WTC11 (cell line): ENCODE measurements around the gene ZBED5. TPM values are rescaled to one million over a fixed set of nuclear protein-coding genes. Genes with fewer than 3 reads are reported as not detected.
"Not testable (repeated sequence)": the region's sequence is repeated elsewhere in the genome, so short reads cannot be mapped to it uniquely, and the experiment has no call there.

Experiments used
- ATAC-seq: fragments of 200-7000 bp; cut with Tn5 transposase; 2 replicates; pipeline ENCODE4 v1.10.0; 2021; ENCODE audit warnings: mild to moderate bottlenecking, moderate library complexity
- CTCF ChIA-PET: fragments of 300-600 bp; sonication (Branson Sonifier 250); formaldehyde crosslinking; loops from one replicate; lab custom pipeline; 2021; ENCODE audit warnings: antibody characterized with exemption; lab: Charles Lee
- POLR2A ChIA-PET: fragments of 350-600 bp; sonication (Branson Sonifier 250); formaldehyde crosslinking; loops from one replicate; lab custom pipeline; 2021; ENCODE audit warnings: antibody characterized with exemption; lab: Charles Lee
- DNase-seq: peaks from one replicate; pipeline ENCODE4 v3.0.0; 2021; ENCODE audit warnings: low spot score
- H3K27ac Mint-ChIP-seq: 2 replicates; pipeline ENCODE4 v1.8.0; 2021; ENCODE audit warnings: mixed read lengths
- H3K27me3 Mint-ChIP-seq: 2 replicates; pipeline ENCODE4 v1.8.0; 2021; ENCODE audit warnings: low read depth, mild to moderate bottlenecking, moderate library complexity, mixed read lengths
- H3K36me3 Mint-ChIP-seq: 2 replicates; pipeline ENCODE4 v1.8.0; 2021; ENCODE audit warnings: mixed read lengths
- H3K4me1 Mint-ChIP-seq: 2 replicates; pipeline ENCODE4 v1.8.0; 2022; ENCODE audit warnings: mixed read lengths
- H3K4me3 Mint-ChIP-seq: 2 replicates; pipeline ENCODE4 v1.8.0; 2021; ENCODE audit warnings: mild to moderate bottlenecking, moderate library complexity, mixed read lengths
- H3K9me3 Mint-ChIP-seq: 2 replicates; pipeline ENCODE4 v1.8.0; 2021; ENCODE audit warnings: mixed read lengths
- CBFB ChIP-seq: sonication (generic); formaldehyde crosslinking; IDR thresholded peaks from 2 replicates; pipeline ENCODE4 v1.8.1; 2022; ENCODE audit warnings: mild to moderate bottlenecking, low read depth, missing genetic modification reagents
- ESRRA ChIP-seq: sonication (generic); formaldehyde crosslinking; IDR thresholded peaks from 2 replicates; pipeline ENCODE4 v1.8.1; 2022; ENCODE audit warnings: mild to moderate bottlenecking, missing genetic modification reagents, borderline replicate concordance
- FOXP1 ChIP-seq: sonication (generic); formaldehyde crosslinking; IDR thresholded peaks from 2 replicates; pipeline ENCODE4 v1.8.0; 2022; ENCODE audit warnings: missing genetic modification reagents, mild to moderate bottlenecking, moderate library complexity, borderline replicate concordance
- FOXP4 ChIP-seq: sonication (generic); formaldehyde crosslinking; IDR thresholded peaks from 2 replicates; pipeline ENCODE4 v1.8.0; 2022; ENCODE audit warnings: mild to moderate bottlenecking, missing genetic modification reagents
- GABPB1 ChIP-seq: sonication (generic); formaldehyde crosslinking; IDR thresholded peaks from 2 replicates; pipeline ENCODE4 v1.8.1; 2023; ENCODE audit warnings: mild to moderate bottlenecking, missing genetic modification reagents
- HMGA2 ChIP-seq: fragments of 250-450 bp; sonication (Bioruptor Pico); IDR thresholded peaks from 2 replicates; pipeline ENCODE4 v1.4.0; 2021; ENCODE audit warnings: mild to moderate bottlenecking, moderate library complexity
- JAZF1 ChIP-seq: fragments of 250-450 bp; sonication (Bioruptor Pico); IDR thresholded peaks from 2 replicates; pipeline ENCODE4 v1.9.0; 2021; ENCODE audit warnings: moderate library complexity, mild to moderate bottlenecking, inconsistent platforms
- KAT7 ChIP-seq: sonication (generic); formaldehyde crosslinking; IDR thresholded peaks from 2 replicates; pipeline ENCODE4 v1.8.1; 2023; ENCODE audit warnings: missing genetic modification reagents, mild to moderate bottlenecking, borderline replicate concordance
- NFATC4 ChIP-seq: fragments of 250-450 bp; sonication (Bioruptor Pico); IDR thresholded peaks from 2 replicates; pipeline ENCODE4 v1.9.0; 2021; ENCODE audit warnings: mild to moderate bottlenecking
- NR3C1 ChIP-seq: sonication (generic); formaldehyde crosslinking; conservative IDR thresholded peaks from 2 replicates; pipeline ENCODE4 v1.8.1; 2023; ENCODE audit warnings: low read depth, mild to moderate bottlenecking, missing genetic modification reagents
- STAT6 ChIP-seq: sonication (generic); formaldehyde crosslinking; conservative IDR thresholded peaks from 2 replicates; pipeline ENCODE4 v1.8.1; 2023; ENCODE audit warnings: mild to moderate bottlenecking, low read depth, missing genetic modification reagents, moderate library complexity
- ZNF423 ChIP-seq: fragments of 250-450 bp; sonication (Bioruptor Pico); IDR thresholded peaks from 2 replicates; pipeline ENCODE4 v2.1.2; 2022; ENCODE audit warnings: mild to moderate bottlenecking, moderate library complexity
- ZNF512 ChIP-seq: sonication (generic); formaldehyde crosslinking; IDR thresholded peaks from 2 replicates; pipeline ENCODE4 v1.8.1; 2022; ENCODE audit warnings: missing genetic modification reagents, borderline replicate concordance
- total RNA-seq: library from RNA; stranded (reverse); gene quantifications from 3 replicates; pipeline ENCODE4 v1.2.3, GENCODE V29; 2021
- TF ChIP-seq, protein P1 (sequence below): sonication (generic); formaldehyde crosslinking; conservative IDR thresholded peaks from 2 replicates; pipeline ENCODE4 v1.8.1; 2022; ENCODE audit warnings: mild to moderate bottlenecking, missing genetic modification reagents
- TF ChIP-seq, protein P2 (sequence below): fragments of 250-450 bp; sonication (Bioruptor Pico); IDR thresholded peaks from 2 replicates; pipeline ENCODE4 v1.8.0; 2021; ENCODE audit warnings: mild to moderate bottlenecking
- TF ChIP-seq, protein P3 (sequence below): sonication (generic); formaldehyde crosslinking; IDR thresholded peaks from 2 replicates; pipeline ENCODE4 v1.8.1; 2022; ENCODE audit warnings: mild to moderate bottlenecking, missing genetic modification reagents, moderate library complexity, borderline replicate concordance

The ZBED5 gene
- total RNA-seq, 1 experiment from 2014 or later, result 48.7 TPM

- no peaks in the 10 kb centered on the region; the same call in 1 of the 2 replicates for H3K27me3 Mint-ChIP-seq
- CTCF ChIA-PET, result interaction anchor here (0.6 kb wide), 1 partner anchor 30 kb away, joined by 3 read pairs; no protein-coding TSS in a partner anchor
- no peak overlapping the region for H3K27ac Mint-ChIP-seq
Observed at GRCh38 chr11:10823152-10823579, 34.7 kb downstream of the ZBED5 start.

DNA sequence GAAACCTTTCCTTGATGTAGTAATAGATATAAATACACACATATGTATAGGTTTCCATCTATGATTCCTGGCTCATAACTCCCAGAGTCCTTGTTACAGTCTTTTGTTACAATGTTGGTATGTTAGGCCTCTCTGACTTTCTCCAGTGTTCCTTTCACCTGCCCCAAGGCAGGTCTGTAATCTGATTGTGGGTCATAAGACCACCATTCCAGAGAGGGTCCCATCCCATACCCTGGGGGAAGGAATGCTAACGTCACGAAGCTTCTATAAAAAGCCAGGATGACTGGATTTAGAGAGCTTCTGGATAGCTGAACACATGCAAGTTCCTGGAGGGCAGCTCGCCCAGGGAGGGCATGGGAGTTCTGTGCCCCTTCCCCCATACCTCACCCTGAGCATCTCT is 35.4 kb downstream of the ZBED5 start:
- H3K4me3 Mint-ChIP-seq, H3K9me3 Mint-ChIP-seq, ATAC-seq, DNase-seq, H3K4me1 Mint-ChIP-seq, H3K27ac Mint-ChIP-seq, POLR2A ChIA-PET, H3K36me3 Mint-ChIP-seq, H3K27me3 Mint-ChIP-seq: not testable (repeated sequence)
- CTCF ChIA-PET, result interaction anchor here (0.6 kb wide), 1 partner anchor 30 kb away, joined by 3 read pairs; no protein-coding TSS in a partner anchor

More at GRCh38 chr11:10823152-10823579, 34.7 kb downstream of the ZBED5 start:
- peaks cover 5% of the 10 kb centered on the region; the same call in 1 of the 2 replicates for H3K9me3 Mint-ChIP-seq
- no peaks in the 10 kb centered on the region; the same call in 1 of the 2 replicates for H3K4me1 Mint-ChIP-seq
- TF ChIP-seq ZNF423 (CRISPR knock-in tag), result no peak
- TF ChIP-seq FOXP1, result no peak
- TF ChIP-seq, protein P1, sequence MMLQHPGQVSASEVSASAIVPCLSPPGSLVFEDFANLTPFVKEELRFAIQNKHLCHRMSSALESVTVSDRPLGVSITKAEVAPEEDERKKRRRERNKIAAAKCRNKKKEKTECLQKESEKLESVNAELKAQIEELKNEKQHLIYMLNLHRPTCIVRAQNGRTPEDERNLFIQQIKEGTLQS, result no peak
- TF ChIP-seq KAT7 (CRISPR knock-in tag), result no peak
- no peak for TF ChIP-seq NR3C1 (CRISPR knock-in tag)
- TF ChIP-seq NFATC4 (CRISPR knock-in tag), result no peak
- no peak for TF ChIP-seq ESRRA (CRISPR knock-in tag)
- TF ChIP-seq HMGA2 (CRISPR knock-in tag), result no peak
- no peak for TF ChIP-seq STAT6
- TF ChIP-seq JAZF1 (CRISPR knock-in tag), result no peak
- TF ChIP-seq, protein P2, sequence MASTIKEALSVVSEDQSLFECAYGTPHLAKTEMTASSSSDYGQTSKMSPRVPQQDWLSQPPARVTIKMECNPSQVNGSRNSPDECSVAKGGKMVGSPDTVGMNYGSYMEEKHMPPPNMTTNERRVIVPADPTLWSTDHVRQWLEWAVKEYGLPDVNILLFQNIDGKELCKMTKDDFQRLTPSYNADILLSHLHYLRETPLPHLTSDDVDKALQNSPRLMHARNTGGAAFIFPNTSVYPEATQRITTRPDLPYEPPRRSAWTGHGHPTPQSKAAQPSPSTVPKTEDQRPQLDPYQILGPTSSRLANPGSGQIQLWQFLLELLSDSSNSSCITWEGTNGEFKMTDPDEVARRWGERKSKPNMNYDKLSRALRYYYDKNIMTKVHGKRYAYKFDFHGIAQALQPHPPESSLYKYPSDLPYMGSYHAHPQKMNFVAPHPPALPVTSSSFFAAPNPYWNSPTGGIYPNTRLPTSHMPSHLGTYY (CRISPR knock-in tag), result no peak
- no peak for TF ChIP-seq GABPB1 (CRISPR knock-in tag)
- TF ChIP-seq CBFB (CRISPR knock-in tag), result no peak
- ATAC-seq (no peak), DNase-seq (no peak)
- no peak overlapping the region for H3K4me3 Mint-ChIP-seq
- POLR2A ChIA-PET, result no interaction called here
- H3K36me3 Mint-ChIP-seq, result no peaks in the 10 kb centered on the region

GRCh38 chr11:10818594-10818993 is 39.3 kb downstream of the ZBED5 start:
- ATAC-seq (no peak), DNase-seq (no peak)
- H3K36me3 Mint-ChIP-seq, result no peaks in the 10 kb centered on the region
- no peak overlapping the region for H3K4me3 Mint-ChIP-seq
- no peaks in the 10 kb centered on the region for H3K27me3 Mint-ChIP-seq
- no peaks in the 10 kb centered on the region for H3K9me3 Mint-ChIP-seq
- no peak overlapping the region for H3K27ac Mint-ChIP-seq
- ChIA-PET POLR2A (no interaction called here), CTCF (no interaction called here)
- no peaks in the 10 kb centered on the region for H3K4me1 Mint-ChIP-seq
- no peak for TF ChIP-seq STAT6
- TF ChIP-seq GABPB1 (CRISPR knock-in tag), result no peak
- no peak for TF ChIP-seq ZNF512 (CRISPR knock-in tag)
- TF ChIP-seq, protein P3, sequence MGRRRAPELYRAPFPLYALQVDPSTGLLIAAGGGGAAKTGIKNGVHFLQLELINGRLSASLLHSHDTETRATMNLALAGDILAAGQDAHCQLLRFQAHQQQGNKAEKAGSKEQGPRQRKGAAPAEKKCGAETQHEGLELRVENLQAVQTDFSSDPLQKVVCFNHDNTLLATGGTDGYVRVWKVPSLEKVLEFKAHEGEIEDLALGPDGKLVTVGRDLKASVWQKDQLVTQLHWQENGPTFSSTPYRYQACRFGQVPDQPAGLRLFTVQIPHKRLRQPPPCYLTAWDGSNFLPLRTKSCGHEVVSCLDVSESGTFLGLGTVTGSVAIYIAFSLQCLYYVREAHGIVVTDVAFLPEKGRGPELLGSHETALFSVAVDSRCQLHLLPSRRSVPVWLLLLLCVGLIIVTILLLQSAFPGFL (CRISPR knock-in tag), result no peak
- no peak for TF ChIP-seq FOXP4
